OCI-LY1 (cell line): ENCODE results near the gene KCNE1.

Source experiments
- EZH2 ChIP-seq: fragments of 200-600 bp; sonication (generic), shearing (Covaris generic); IDR thresholded peaks from 2 replicates; pipeline ENCODE4 v1.8.0; 2017; ENCODE audit warnings: borderline replicate concordance, mixed run types, mild to moderate bottlenecking, antibody characterized with exemption, low read length, moderate library complexity, mixed read lengths
- TF ChIP-seq, protein P1 (sequence below): fragments of 200-600 bp; sonication (generic), shearing (Covaris generic); IDR thresholded peaks from 2 replicates; pipeline ENCODE4 v1.5.1; 2017; ENCODE audit warnings: mild to moderate bottlenecking, antibody characterized with exemption, low read length, moderate library complexity, mixed read lengths

DNA sequence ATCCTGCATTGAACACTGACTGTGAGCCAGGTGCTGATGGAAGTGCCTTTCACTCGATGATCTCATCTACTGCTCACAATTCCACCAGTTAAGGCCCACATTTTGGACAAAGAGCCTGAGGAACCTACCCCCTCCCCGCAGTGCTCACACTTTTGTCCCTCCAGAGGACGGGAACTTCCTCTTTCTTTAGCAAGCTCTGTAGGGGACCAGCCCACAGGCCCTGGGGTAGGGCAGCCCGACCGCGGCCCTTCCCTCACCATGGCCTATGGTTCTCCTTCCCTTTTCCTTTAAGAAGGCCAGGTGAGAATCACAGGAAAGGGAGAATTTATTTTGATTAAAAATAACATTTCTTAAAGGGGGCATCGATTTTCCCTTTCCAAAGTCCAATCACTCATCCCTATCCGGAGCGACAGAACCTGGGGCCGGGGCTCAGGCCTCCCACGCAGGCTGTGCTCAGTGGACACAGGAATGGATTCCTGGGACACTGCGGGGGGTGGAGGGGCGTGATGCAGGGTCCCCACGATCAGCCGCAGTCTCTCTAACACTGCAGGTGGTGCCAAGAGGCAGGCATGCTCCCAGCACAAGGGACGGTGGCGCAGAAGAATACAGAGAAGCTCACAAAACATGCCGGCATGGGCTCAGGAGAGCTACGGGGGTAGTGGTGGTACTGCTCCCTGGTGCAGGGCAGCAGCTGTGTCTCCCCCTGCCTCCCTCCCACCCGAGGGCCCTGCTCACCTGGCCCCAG lies 8.9 kb upstream of the KCNE1 start:
- TF ChIP-seq, protein P1, sequence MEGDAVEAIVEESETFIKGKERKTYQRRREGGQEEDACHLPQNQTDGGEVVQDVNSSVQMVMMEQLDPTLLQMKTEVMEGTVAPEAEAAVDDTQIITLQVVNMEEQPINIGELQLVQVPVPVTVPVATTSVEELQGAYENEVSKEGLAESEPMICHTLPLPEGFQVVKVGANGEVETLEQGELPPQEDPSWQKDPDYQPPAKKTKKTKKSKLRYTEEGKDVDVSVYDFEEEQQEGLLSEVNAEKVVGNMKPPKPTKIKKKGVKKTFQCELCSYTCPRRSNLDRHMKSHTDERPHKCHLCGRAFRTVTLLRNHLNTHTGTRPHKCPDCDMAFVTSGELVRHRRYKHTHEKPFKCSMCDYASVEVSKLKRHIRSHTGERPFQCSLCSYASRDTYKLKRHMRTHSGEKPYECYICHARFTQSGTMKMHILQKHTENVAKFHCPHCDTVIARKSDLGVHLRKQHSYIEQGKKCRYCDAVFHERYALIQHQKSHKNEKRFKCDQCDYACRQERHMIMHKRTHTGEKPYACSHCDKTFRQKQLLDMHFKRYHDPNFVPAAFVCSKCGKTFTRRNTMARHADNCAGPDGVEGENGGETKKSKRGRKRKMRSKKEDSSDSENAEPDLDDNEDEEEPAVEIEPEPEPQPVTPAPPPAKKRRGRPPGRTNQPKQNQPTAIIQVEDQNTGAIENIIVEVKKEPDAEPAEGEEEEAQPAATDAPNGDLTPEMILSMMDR, result no peak
- no peak for TF ChIP-seq EZH2
